Endothelial cell of umbilical vein (primary cell): ENCODE data around the gene PTPN6. TPM values are rescaled to one million over a fixed set of nuclear protein-coding genes. Genes with fewer than 3 reads are reported as not detected.

Experiments
- BruUV-seq: library from RNA; stranded (reverse); fragments of 400-500 nt; replicated peaks from 2 replicates; lab custom pipeline; 2021; lab: Mats Ljungman, UMichigan
- CTCF ChIA-PET: fragments of 300-600, 350-600 bp; sonication (Branson Sonifier 250); formaldehyde crosslinking; loops from one replicate; lab custom pipeline; 2021; ENCODE audit warnings: antibody characterized with exemption, inconsistent platforms; lab: Charles Lee
- POLR2A ChIA-PET: fragments of 300-600, 350-600 bp; sonication (Branson Sonifier 250); formaldehyde crosslinking; loops from one replicate; lab custom pipeline; 2021; ENCODE audit warnings: antibody characterized with exemption, inconsistent platforms; lab: Charles Lee
- DNase-seq: peaks from one replicate; pipeline ENCODE4 v3.0.0-alpha.2; 2011; ENCODE audit warnings: low read depth, low spot score
- FAIRE-seq: peaks from 2 replicates; lab custom pipeline; 2011; peaks lifted over from hg19 to GRCh38; lab: Jason Lieb, UNC
- H2AFZ ChIP-seq: 2 replicates; pipeline ENCODE4 v1.6.0; 2012; ENCODE audit warnings: low read depth, low read length, control low read depth, inconsistent platforms
- H3K27ac ChIP-seq: 2 replicates; pipeline ENCODE4 v1.5.1; 2011; ENCODE audit warnings: low read depth, mild to moderate bottlenecking, control low read depth, low read length, moderate library complexity; ENCODE audit not compliant: insufficient read depth
- H3K27me3 ChIP-seq, 2 experiments: 2 replicates each; pipeline versions ENCODE4 v1.6.0 to v1.6.1; 2011; ENCODE audit warnings: low read length in 2 of 2, mixed read lengths in 1 of 2; ENCODE audit not compliant: control insufficient read depth in 2 of 2, insufficient read depth in 2 of 2
- H3K36me3 ChIP-seq, 2 experiments: 2 replicates in 1 of 2; 3 replicates in 1 of 2; pipeline ENCODE4 v1.5.1; 2011; ENCODE audit warnings: low read length in 2 of 2, mild to moderate bottlenecking in 1 of 2, moderate library complexity in 1 of 2; ENCODE audit not compliant: control insufficient read depth in 2 of 2, insufficient read depth in 2 of 2; ENCODE audit errors: extremely low read depth in 1 of 2
- H3K4me1 ChIP-seq: 3 replicates; pipeline ENCODE4 v1.5.1; 2011; ENCODE audit warnings: mild to moderate bottlenecking, low read length; ENCODE audit not compliant: control insufficient read depth, insufficient read depth; ENCODE audit errors: extremely low read depth
- H3K4me2 ChIP-seq: 2 replicates; pipeline ENCODE4 v1.6.1; 2011; ENCODE audit warnings: low read length, control low read depth, mixed read lengths; ENCODE audit not compliant: insufficient read depth
- H3K4me3 ChIP-seq, 3 experiments: fragments of 200-600 bp in 1 of 3; sonication (generic), shearing (Covaris generic) in 1 of 3; replicated peaks in 1 of 3; 2 replicates each; pipeline ENCODE4 v1.5.1; 2011 to 2016; ENCODE audit warnings: control low read depth in 3 of 3, low read length in 3 of 3, mild to moderate bottlenecking in 2 of 3, inconsistent platforms in 1 of 3, low read depth in 1 of 3, moderate library complexity in 1 of 3; ENCODE audit not compliant: insufficient read depth in 1 of 3
- H3K79me2 ChIP-seq: 2 replicates; pipeline ENCODE4 v1.6.0; 2012; ENCODE audit warnings: low read length, inconsistent platforms; ENCODE audit not compliant: control insufficient read depth, insufficient read depth
- H3K9ac ChIP-seq: replicated peaks from 2 replicates; pipeline ENCODE3; 2011; ENCODE audit warnings: low read length, control low read depth; ENCODE audit not compliant: insufficient read depth; ENCODE audit errors: extremely low read depth
- H3K9me1 ChIP-seq: replicated peaks from 3 replicates; pipeline ENCODE4 v1.6.0; 2011; ENCODE audit warnings: mild to moderate bottlenecking, low read length; ENCODE audit not compliant: control insufficient read depth, insufficient read depth; ENCODE audit errors: extremely low read depth
- H3K9me3 ChIP-seq: replicated peaks from 2 replicates; pipeline ENCODE4 v1.5.1; 2012; ENCODE audit warnings: low read length, inconsistent platforms; ENCODE audit not compliant: control insufficient read depth, insufficient read depth
- H4K20me1 ChIP-seq: replicated peaks from 2 replicates; pipeline ENCODE3; 2011; ENCODE audit warnings: mild to moderate bottlenecking, low read length; ENCODE audit not compliant: control insufficient read depth, insufficient read depth; ENCODE audit errors: extremely low read depth
- CTCF ChIP-seq, 2 donors: IDR thresholded peaks; 1 replicate in 1 of 2; 2 replicates in 1 of 2; pipeline ENCODE4 v1.5.1; 2011; ENCODE audit warnings: low read length in 2 of 2, mild to moderate bottlenecking in 2 of 2, moderate library complexity in 2 of 2, control low read depth in 1 of 2, inconsistent platforms in 1 of 2, low read depth in 1 of 2; ENCODE audit not compliant: insufficient read depth in 1 of 2; ENCODE audit errors: extremely low read depth in 1 of 2
- EZH2 ChIP-seq: IDR thresholded peaks from 2 replicates; pipeline ENCODE4 v1.6.1; 2012; ENCODE audit warnings: borderline replicate concordance, low read depth, mild to moderate bottlenecking, moderate library complexity, low read length, inconsistent platforms; ENCODE audit not compliant: severe bottlenecking
- FOS ChIP-seq: IDR thresholded peaks from 2 replicates; pipeline ENCODE4 v1.6.1; 2011; ENCODE audit warnings: mild to moderate bottlenecking, low read length, moderate library complexity, borderline replicate concordance; ENCODE audit not compliant: insufficient read depth
- GATA2 ChIP-seq: IDR thresholded peaks from 2 replicates; pipeline ENCODE4 v1.7.0; 2011; ENCODE audit warnings: low read depth, mild to moderate bottlenecking, moderate library complexity, mixed read lengths, low read length; ENCODE audit not compliant: insufficient read length, insufficient read depth
- JUN ChIP-seq: IDR thresholded peaks from 2 replicates; pipeline ENCODE4 v1.6.1; 2011; ENCODE audit warnings: borderline replicate concordance, low read depth; ENCODE audit not compliant: insufficient read length, insufficient read depth
- MAX ChIP-seq: IDR thresholded peaks from 2 replicates; pipeline ENCODE4 v1.6.1; 2011; ENCODE audit not compliant: insufficient read depth, insufficient read length
- POLR2A ChIP-seq: IDR thresholded peaks from 2 replicates; pipeline ENCODE4 v1.6.1; 2012; ENCODE audit warnings: low read depth, mild to moderate bottlenecking, control low read depth, low read length
- POLR2AphosphoS5 ChIP-seq: IDR thresholded peaks from 2 replicates; pipeline ENCODE4 v1.6.1; 2012; ENCODE audit warnings: low read depth, mild to moderate bottlenecking, control low read depth, low read length, moderate library complexity; ENCODE audit not compliant: insufficient read depth
- dilution Hi-C: fragments of 300-500 bp; cut with MboI; formaldehyde crosslinking; loops from one replicate; pipeline ENCODE4 v1.15.0; 2019; ENCODE audit warnings: low sequenced_read_pairs; ENCODE audit not compliant: extremely low pct_ligation_motif_present
- intact Hi-C: fragments of 100-400 bp; cut with micrococcal nuclease; formaldehyde crosslinking; loops from one replicate; pipeline ENCODE4 v1.10.0; 2022
- polyA plus RNA-seq, 4 experiments: library from polyadenylated mRNA; depleted of rRNA in 3 of 4; stranded (reverse) in 3 of 4; unstranded in 1 of 4; fragments of >200 nt; gene quantifications; 2 replicates each; pipeline versions ENCODE4 v1.2.1 to v1.2.3, GENCODE V29; 2011 to 2012; ENCODE audit warnings: missing spikeins in 1 of 4
- total RNA-seq: library from RNA; stranded (reverse); gene quantifications from 2 replicates; pipeline ENCODE4 v1.2.3, GENCODE V29; 2021

Gene PTPN6
- total and polyA plus RNA-seq, 2 donors (not counting 3 experiments of a cell fraction or from before 2014, with no cell fraction given) = 0.25 to 1.6 TPM

DNA sequence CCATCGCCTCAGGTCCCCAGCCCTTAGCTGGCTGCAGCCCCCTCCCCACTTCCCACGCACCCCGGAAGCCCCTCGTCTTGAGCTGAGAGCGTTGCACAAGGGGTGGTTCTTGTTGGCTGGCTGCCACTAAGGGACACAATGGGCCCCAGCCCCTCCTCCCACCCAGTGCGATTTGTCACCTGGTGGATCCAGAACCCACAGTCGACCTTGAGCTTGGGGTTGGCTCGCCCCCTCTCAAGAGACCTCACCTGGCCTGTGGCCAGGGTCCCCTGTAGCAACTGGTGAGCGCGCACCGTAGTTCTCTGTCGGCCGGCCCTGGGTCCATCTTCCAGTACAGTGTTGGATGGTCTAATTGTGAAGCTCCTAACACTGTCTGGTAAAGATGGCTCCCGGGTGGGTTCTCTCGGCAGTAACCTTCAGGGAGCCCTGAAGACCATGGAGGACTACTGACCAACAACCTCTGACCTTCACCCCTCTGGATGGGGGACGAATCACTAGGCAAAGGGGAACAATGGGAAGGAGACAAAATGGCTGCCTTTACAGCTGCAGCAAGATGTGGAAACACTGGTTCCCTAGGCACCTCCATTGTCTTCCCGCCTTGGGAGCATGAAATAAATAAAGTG is 12.7 kb downstream of the PTPN6 start:
- H3K9ac ChIP-seq = no peak overlapping the region
- no peak for FAIRE-seq
- no peak overlapping the region for H3K4me3 ChIP-seq
- H3K36me3 ChIP-seq = peaks cover 13 to 30% of the 10 kb centered on the region in 2 experiments
- peaks cover 21% of the 10 kb centered on the region for H3K4me1 ChIP-seq
- no peak overlapping the region for H3K27ac ChIP-seq
- no peak overlapping the region for H3K4me2 ChIP-seq
- dilution Hi-C loops = no loop called here
- no peak for DNase-seq
- TF ChIP-seq EZH2 = no peak
- no peak for TF ChIP-seq POLR2A
- TF ChIP-seq JUN = no peak
- TF ChIP-seq POLR2AphosphoS5 = no peak
- no peak for TF ChIP-seq FOS
- TF ChIP-seq CTCF (IDR thresholded peaks at IDR 0.05; ENCODE audit: extremely low read depth in 1 of 2, insufficient read depth in 1 of 2, low read depth in 1 of 2, low read length in 2 of 2) = no peak
- no peak for TF ChIP-seq MAX
- TF ChIP-seq GATA2 = no peak
- H3K9me3 ChIP-seq = no peaks in the 10 kb centered on the region
- H2AFZ ChIP-seq = no peak overlapping the region
- CTCF ChIA-PET = interaction anchor here (0.8 to 4.0 kb wide), 15 partner anchors 8 to 674 kb away, joined by 3 to 124 read pairs (median 7); partner anchors contain the start of genes C12orf57, RNU7-1 and SPSB2
- H3K9me1 ChIP-seq = no peaks in the 10 kb centered on the region
- POLR2A ChIA-PET = no interaction called here
- peaks cover 16% of the 10 kb centered on the region for H3K79me2 ChIP-seq
- no peaks in the 10 kb centered on the region for H4K20me1 ChIP-seq
- no TSS peak for BruUV-seq
- intact Hi-C loops = no loop called here
- no peaks in the 10 kb centered on the region for H3K27me3 ChIP-seq
